Kidney epithelial cell (primary cell): Measurements from ENCODE around the gene SLC2A14. TPM values are rescaled to one million over a fixed set of nuclear protein-coding genes. Genes with fewer than 3 reads are reported as not detected.
"Not testable (repeated sequence)": the region's sequence is repeated elsewhere in the genome, so short reads cannot be mapped to it uniquely, and the experiment has no call there.

ENCODE experiments used
- DNase-seq: peaks from one replicate; pipeline ENCODE4 v3.0.0-alpha.2; 2010; ENCODE audit warnings: low read depth
- H3K27me3 ChIP-seq: 2 replicates; pipeline ENCODE4 v1.6.0; 2011; ENCODE audit warnings: low read length; ENCODE audit not compliant: control insufficient read depth, insufficient read depth
- H3K36me3 ChIP-seq: 2 replicates; pipeline ENCODE4 v1.5.1; 2011; ENCODE audit warnings: low read length; ENCODE audit not compliant: control insufficient read depth, insufficient read depth
- H3K4me3 ChIP-seq: 2 replicates; pipeline ENCODE4 v1.5.1; 2011; ENCODE audit warnings: low read depth, mild to moderate bottlenecking, control low read depth, low read length
- total RNA-seq: library from RNA; depleted of rRNA; stranded (reverse); fragments of >200 nt; gene quantifications from 2 replicates; pipeline ENCODE4 v1.2.3, GENCODE V29; 2015
- TF ChIP-seq, protein P1 (sequence below): IDR thresholded peaks from 2 replicates; pipeline ENCODE4 v1.5.1; 2011; ENCODE audit warnings: mild to moderate bottlenecking, moderate library complexity, low read length, control low read depth, inconsistent platforms; ENCODE audit not compliant: insufficient read depth, poor library complexity, severe bottlenecking

SLC2A14 gene
- total RNA-seq, 1 donor from 2014 or later, result not detected

DNA sequence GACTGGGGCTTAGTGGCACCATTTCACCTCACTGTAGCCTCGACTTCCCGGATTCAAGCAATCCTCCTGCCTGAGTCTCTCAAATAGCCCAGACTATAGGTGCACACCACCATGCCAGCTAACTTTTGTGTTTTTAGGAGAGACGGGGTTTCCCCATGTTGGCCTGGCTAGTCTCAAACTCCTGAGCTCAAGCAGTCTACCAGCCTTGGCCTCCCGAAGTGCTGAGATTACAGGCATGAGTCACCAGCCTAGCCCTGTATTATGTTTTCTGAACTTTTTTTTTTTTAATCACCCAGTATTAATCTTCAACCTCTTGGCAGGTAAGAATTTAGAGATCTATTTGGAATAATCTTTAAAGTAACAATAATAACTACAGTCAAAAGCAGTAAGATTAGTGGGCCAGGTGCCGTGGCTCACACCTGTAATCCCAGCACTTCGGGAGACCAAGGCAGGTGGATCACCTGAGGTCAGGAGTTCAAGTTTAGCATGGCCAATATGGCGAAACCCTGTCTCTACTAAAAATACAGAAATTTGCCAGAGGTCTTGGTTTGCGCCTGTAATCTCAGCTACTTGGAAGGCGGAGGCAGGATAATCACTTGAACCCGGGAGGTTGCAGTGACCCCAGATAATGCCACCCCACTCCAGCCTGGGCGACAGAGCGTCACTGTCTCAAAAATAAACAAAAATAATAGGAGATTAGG lies 74.9 kb downstream of the SLC2A14 start:
- H3K27me3 ChIP-seq, result no peaks in the 10 kb centered on the region
- no peak overlapping the region for H3K4me3 ChIP-seq
- TF ChIP-seq, protein P1, sequence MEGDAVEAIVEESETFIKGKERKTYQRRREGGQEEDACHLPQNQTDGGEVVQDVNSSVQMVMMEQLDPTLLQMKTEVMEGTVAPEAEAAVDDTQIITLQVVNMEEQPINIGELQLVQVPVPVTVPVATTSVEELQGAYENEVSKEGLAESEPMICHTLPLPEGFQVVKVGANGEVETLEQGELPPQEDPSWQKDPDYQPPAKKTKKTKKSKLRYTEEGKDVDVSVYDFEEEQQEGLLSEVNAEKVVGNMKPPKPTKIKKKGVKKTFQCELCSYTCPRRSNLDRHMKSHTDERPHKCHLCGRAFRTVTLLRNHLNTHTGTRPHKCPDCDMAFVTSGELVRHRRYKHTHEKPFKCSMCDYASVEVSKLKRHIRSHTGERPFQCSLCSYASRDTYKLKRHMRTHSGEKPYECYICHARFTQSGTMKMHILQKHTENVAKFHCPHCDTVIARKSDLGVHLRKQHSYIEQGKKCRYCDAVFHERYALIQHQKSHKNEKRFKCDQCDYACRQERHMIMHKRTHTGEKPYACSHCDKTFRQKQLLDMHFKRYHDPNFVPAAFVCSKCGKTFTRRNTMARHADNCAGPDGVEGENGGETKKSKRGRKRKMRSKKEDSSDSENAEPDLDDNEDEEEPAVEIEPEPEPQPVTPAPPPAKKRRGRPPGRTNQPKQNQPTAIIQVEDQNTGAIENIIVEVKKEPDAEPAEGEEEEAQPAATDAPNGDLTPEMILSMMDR, result no peak
- no peak for DNase-seq
- H3K36me3 ChIP-seq, result no peaks in the 10 kb centered on the region

DNA sequence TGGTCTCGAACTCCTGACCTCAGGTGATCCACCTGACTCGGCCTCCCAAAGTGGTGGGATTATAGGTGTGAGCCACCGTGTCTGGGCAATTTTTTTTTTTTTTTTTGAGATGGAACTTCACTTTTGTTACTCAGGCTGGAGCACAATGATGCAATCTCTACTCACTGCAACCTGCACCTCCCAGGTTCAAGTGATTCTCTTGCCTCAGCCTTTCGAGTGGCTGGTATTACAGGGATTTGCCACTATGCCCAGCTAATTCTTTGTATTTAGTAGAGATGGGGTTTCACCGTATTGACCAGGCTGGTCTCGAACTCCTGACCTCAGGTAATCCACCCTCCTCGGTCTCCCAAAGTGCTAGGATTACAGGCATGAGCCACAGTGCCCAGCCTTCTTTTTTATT lies 75.4 kb downstream of the SLC2A14 start:
- H3K36me3 ChIP-seq, H3K4me3 ChIP-seq, H3K27me3 ChIP-seq, DNase-seq: not testable (repeated sequence)

DNA sequence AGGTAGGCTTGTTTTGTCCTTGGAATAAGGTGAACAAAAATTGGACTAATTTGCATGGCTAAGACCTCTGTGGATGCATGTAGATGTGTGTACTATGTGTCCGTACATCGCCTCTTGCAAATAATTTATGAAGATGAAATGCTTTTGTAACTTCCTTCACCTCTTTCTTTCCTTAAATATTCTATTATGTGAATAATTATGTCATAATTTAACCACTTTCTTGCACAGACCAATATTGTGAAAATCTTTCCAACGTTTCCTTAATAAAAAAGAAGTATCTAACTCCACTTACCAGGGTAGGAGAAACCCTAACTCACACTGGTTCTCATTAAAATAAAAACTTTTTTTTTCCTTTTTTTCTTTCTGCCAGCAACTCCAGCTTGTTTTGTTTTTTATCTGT lies 79.5 kb downstream of the SLC2A14 start:
- Histone ChIP-seq H3K27me3 (no peaks in the 10 kb centered on the region), H3K36me3 (no peaks in the 10 kb centered on the region), H3K4me3 (no peak overlapping the region)
- TF ChIP-seq, protein P1, result no peak
- no peak for DNase-seq

DNA sequence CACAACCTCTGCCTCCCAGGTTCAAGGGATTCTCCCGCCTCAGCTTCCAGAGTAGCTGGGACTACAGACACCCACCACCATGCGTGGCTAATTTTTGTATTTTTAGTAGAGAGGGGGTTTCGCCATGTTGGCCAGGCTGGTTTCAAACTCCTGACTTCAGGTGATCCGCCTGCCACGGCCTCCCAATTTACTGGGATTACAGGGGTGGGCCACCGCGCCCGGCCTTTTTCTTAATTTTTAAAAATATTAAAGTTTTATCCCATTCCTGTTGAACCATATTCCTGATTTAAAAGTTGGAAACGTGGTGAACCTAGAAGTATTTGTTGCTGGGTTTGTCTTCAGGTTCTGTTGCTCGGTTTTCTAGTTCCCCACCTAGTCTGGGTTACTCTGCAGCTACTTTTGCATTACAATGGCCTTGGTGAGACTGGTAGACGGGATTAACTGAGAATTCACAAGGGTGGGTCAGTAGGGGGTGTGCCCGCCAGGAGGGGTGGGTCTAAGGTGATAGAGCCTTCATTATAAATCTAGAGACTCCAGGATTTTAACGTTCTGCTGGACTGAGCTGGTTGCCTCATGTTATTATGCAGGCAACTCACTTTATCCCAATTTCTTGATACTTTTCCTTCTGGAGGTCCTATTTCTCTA lies 83.7 kb downstream of the SLC2A14 start, which contains the start of gene NANOG:
Gene NANOG, plus strand, starts transcription at position 519 of the 645 bp plus-strand sequence. CDS start 213 bp downstream, outside the sequence.
- H3K4me3 ChIP-seq, H3K27me3 ChIP-seq, DNase-seq, H3K36me3 ChIP-seq: not testable (repeated sequence)

DNA sequence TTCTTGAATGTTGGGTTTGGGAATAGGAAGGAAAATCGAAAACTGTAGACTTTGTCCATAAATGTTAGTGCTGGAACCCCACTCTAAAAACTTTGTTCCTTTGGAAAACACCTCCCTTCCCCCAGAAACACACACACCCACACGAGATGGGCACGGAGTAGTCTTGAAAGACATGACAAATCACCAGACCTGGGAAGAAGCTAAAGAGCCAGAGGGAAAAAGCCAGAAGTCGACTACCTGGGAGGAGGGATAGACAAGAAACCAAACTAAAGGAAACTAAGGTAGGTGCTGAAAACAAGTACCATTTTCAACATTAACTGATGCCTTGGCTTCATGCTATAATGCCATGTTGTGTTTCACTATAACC lies 84.4 kb downstream of the SLC2A14 start:
- Histone ChIP-seq H3K36me3 (no peaks in the 10 kb centered on the region), H3K4me3 (no peak overlapping the region), H3K27me3 (no peaks in the 10 kb centered on the region)
- no peak for DNase-seq
- TF ChIP-seq, protein P1, result no peak

DNA sequence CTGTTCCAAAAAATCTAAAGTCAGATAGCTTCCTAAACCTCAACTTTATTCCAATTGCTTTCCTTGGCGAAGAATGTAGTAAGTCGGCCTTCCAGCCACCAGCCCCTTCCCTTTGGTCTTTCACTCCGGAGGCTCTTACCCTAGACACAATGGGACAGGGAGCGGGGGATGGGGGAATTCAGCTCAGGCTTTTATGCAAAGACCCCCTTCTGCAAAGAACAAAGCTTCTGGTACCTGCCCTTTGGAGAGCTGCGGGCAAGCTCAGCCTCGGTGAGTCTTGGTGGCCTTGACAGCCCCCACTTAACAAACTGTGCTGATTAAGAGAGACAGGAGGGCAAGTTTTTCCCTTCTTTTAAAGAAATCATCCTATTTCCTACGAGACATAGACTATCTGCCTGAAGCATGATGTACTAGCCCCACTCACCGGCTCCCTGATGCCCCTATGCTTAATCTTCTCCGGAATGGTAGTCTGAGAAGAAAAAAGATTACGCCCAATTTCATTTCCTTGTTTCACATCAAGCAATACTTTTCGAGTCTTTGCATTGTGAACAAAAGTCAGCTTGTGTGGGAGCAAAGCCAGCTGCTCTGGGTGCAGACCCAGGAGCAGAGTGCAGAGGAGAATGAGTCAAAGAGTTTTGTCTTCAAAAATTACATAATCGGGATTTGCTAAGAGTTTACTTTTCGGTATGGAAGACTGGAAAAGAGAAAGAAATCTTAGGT lies 85.0 kb downstream of the SLC2A14 start:
- H3K36me3 ChIP-seq, result no peaks in the 10 kb centered on the region
- H3K27me3 ChIP-seq, result no peaks in the 10 kb centered on the region

More for the DNA sequence above, 85.0 kb downstream of the SLC2A14 start:
- TF ChIP-seq, protein P1, result no peak
- no peak overlapping the region for H3K4me3 ChIP-seq
- no peak for DNase-seq
